Measurements from ENCODE around the gene MCF2L. TPM values are rescaled to one million over a fixed set of nuclear protein-coding genes. Genes with fewer than 3 reads are reported as not detected.

MCF2L gene
- total RNA-seq, 2 donors from 2014 or later: 28.6 to 33.1 TPM

DNA sequence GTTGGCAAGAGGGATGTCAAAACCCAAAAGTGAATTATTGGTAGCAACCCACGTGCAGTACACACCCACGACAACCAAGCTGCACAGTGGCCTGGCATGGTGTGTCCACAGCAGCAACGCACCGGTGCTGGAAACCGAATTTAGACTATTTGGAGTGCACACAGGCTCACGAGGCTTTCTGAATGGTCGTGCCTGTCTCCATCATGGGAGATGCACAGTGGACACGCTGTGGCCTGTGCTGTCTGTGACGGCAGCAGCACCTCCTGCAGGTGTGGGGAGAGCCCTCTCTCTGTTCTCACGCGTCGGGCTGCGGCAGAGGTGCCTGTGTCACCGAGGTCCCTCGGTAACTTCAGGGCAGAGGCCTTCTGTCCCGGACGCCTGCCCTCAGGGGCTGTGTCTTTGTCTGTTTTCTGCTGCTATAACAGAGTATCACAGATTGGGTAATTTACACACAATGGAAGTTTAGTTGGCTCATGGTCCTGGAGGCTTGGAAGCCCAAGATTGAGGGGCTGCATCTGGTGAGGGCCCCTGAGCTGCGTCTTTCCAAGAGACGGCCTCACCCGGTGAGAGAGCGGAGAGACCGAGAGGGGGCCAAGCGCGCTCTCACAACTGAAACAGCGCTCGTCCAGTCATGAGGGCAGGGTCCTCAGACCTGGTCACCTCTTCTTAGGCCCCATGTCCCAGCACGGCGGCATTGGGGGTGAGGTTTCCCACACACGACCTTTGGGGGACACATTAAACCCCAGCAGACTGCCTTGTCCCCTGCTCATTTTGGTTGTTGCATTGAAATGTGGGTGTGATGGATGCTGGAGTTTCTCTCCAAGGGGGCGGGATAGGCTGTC lies 9.1 kb upstream of the MCF2L start:
- peak; percentile 63 for DNase-seq (ENCODE audit: low spot score)
- intact Hi-C loops (cut with DNase I): no loop called here

DNA sequence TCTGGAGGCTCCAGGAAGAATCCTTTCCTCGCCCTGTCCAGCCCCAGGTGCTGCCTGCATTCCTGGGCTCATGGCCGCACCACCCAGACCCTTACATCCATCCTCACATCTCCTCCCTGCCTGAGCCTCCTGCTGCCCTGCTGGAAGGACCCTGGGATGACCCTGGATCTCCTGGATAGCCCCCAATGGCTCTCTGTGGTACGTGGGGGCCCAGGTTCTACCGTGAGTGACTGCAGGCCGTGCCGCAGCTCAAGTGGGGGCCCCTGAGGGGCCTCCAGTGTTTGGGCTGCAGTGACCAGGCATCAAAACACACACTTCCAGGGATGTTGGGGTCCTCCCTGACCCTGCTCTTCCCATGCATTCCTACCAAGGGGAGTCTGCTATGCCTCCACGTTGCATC lies 8.3 kb upstream of the MCF2L start:
- peak; percentile 35 for DNase-seq (ENCODE audit: low spot score)
- intact Hi-C loops (cut with DNase I): no loop called here

DNA sequence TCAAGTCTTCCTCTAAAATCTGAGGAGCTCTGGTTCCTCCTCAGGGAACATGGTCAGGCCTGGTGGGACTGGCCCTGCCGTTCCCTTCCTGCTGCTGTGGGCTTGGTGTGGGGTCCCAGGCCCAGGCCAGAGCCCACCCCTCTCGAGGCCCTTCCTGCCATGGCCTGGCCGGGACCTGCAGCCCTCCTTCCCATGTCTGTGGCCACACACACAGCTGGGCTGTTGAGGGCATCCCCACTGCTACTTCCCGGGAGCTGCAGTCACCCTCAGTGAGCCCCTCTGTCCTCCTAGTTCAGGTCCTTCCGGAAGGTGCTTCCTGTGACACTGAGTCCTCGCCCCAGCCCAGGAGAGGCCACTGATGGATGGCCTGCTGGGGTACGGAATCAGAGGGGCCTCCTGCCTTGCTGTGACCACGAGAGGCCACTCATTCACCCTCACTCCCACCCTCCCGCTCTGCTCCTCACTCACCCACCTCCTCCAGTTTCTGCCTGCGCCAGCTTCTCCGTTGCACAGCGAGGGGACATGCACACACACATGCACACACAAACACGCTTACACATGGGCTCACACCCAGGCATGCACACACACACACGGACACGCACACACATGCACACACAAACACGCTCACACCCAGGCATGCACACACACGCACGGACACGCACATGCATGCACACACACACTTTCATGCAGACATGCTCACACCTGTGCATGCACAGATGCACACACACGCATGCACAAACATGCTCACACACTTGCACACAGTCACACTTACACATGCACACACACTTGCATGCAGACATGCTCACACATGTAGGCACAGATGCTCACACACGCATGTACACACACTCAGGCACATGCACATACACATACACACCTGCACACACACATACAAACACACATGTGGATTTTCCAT lies 7.3 kb upstream of the MCF2L start:
- DNase-seq (ENCODE audit: low spot score): peak; percentile 74
- intact Hi-C loops (cut with DNase I): no loop called here

DNA sequence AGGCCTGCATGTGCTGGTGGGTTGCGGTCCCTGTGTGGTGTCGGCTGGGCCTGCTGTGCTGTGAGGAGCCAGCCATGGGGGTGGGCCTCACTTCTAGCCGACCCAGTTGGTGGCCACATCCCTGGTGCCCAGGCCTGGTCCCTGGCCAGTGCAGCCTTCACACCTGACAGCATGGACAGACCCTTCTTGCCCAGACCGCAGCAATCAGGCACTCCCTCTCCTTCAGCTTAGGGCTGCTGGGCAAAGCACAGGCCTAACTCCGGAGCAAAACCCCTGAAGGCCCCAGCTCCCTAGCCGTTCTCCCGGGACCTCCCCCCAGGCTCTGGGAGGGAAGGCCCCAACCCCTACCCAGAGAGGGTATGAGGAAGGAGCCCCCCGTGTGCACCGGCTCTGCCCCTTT lies 6.6 kb upstream of the MCF2L start:
- intact Hi-C loops (cut with DNase I): no loop called here
- peak; percentile 69 for DNase-seq (ENCODE audit: low spot score)

DNA sequence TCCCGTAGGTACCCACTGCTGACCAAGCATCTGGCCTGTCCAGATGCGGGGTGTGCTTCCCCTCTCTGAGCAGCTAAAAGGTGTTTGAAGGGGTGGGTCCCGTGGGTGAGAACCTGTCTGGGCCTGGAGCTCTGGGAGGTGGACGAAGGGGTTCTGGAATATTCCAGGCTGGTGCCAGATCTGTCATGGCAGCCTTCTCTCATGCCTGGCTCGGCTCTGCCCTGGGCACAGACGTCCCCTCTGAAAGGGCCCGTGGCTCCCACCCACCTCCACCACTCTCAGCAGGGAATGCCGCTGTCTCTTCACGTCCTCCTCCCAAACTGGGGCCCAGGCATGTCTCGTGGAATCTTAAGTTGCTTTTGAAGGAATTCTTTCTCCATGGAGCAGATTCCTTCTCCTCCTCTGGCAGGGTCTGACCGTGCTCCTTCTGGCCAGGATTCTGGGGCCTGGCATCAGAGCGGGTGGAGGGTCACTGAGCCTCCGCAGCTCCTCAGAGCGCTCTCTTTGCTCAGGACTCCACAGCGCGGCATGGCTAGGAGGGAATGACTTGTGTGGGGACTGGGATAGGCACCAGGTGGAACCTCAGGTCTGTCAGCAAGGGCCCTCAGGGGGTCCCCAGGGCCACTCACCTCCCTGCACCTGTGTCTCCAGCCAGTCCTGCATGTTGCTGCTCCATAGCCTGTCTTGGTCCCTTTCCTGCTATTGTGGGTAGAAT lies 5.9 kb upstream of the MCF2L start:
- peak; percentile 68 for DNase-seq (ENCODE audit: low spot score)
- intact Hi-C loops (cut with DNase I): no loop called here

DNA sequence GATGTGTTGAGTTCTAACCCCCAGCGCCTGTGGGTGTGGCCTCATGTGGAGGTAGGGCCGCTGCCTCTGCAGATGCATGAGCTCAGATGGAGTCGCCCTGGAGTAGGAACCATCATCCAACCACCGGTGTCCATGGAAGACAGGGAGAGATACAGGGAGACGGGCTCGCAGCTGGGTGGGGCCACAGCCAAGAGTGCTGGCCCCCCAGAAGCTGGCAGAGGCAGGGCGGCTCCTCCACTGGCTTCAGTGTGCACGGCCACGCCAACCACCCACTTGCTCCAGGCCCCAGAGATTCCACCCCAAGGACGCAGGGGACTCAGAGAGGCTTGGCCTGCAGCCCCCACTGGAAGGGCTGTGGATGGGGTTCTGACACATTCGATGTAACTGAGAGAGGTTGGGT lies 5.4 kb upstream of the MCF2L start:
- DNase-seq (ENCODE audit: low spot score): peak; percentile 62
- intact Hi-C loops (cut with DNase I): no loop called here

DNA sequence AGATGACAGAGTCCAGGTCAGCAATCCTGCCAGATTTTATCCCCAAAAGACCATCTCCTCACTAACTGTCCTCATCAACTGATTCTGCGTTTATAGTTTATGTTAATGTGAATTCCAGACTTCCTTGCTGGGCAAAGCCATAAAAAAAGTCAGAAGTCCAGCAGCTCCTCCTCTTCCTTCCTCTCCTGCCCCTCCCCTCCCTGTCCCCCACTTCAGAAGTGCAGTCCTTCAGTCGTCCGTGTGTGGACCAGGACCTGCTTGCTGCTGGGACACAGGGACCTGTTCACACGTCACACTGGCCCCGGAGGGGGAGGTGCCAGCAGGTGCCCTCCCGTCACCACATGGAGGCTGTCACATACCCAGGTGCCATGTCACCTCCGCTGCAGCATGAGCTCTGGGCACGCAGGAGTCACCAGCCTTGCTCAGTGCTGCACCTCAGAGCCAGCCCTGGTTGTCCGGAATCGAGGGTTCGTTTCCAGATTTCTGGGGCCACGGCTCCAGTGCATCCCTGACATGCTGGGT lies 4.0 kb upstream of the MCF2L start:
- intact Hi-C loops (cut with DNase I): no loop called here
- DNase-seq (ENCODE audit: low spot score): peak; percentile 73

DNA sequence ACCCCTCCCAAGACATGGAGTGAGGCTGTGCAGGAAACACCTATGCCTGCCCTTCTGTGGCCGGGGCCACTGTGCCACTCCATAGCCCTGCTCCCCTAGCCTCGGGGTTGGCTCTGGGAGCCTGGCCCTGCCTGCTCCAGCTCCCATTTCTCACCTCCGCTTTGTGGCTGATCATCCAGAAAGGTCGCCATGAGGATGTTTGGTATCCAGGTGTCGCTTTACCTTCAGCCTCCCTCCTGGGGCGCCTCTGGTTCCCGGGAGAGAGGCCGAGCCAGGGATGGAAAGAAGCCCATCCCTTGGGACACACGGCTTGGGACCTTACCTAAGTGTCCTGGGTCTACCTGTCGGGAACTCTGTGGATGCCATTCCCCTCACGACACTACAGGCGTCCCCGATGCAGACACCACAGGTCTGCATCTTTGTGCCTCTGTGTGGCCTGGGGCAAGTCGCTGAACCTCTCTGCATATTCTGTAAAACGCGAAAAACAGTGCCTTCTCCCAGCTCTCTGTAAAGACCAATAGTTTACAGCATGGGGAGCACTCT lies 3.4 kb upstream of the MCF2L start:
- peak; percentile 47 for DNase-seq (ENCODE audit: low spot score)
- intact Hi-C loops (cut with DNase I): no loop called here

DNA sequence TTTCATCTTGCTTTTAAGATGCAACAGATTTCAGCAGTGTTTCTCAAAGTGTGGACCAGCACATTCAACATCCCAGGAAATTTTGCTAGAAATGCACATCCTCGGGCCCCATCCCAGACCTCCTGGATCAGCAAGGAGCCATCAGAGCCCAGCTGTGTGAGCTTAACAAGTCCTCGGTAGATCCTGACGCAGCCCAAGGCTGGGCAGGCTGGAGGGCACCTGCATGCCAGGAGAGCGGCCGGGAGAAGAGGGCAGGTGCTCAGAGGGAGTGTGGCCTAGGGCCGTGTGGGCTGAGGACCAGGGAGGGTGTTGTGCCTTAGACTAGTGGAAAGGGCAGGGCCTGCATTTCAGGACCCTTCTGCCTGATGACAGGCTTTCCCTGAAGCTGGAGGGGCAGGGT lies 2.2 kb upstream of the MCF2L start:
- intact Hi-C loops (cut with DNase I): no loop called here
- DNase-seq (ENCODE audit: low spot score): peak; percentile 73

DNA sequence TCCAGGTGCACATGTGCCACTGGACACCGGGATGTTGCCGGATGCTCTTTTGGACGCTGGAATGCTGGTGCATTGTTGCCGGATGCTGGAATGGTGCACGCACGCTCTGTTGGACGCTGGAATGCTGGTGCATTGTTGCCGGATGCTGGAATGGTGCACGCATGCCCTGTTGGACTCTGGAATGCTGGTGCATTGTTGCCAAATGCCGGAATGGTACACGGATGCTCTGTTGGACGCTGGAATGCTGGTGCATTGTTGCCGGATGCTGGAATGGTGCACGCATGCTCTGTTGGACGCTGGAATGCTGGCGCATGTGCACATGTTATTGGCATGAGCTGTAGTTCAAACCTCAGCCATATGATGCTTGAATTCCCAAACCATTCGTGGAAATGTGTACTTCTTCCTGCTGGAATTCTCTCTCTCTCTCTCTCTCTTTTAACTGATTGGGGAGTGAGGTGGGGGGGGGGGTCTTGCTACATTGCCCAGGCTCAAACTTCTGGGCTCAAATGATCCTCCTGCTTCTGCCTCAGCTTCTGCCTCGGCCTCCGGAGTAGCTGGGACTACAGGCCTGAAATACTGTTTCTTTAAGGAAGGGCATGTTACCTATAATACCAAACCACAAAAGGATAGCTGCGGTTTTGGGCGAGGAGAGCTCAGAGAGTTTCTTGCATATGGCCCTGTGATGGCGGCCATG lies 1.2 kb upstream of the MCF2L start:
- DNase-seq (ENCODE audit: low spot score): peak; percentile 51
- intact Hi-C loops (cut with DNase I): no loop called here

DNA sequence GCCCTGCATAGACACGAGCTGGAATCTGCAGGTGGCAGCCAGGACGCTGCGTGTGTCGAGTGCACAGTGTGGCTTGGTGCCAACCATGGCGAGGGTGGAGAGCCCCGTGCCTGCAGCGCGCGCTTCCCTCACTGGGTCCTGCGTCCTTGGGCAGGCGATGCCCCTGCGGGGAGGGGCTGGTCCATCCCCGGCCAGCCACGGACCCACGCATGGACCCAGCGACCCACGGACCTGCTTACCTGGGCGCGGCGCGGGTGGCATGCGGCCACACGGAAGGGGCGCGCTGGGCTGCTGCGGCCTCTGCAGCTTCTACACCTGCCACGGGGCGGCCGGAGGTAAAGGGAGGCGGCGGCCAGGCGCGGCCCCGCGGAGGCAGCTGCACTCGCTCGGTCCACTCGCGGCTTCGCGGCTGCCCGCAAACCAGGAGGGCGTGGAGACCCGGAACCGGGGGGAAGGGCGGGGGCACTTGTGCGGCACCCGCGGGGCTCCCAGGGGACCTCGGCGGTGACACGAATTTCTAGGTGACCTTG lies 569 bp upstream of the MCF2L start:
- DNase-seq (ENCODE audit: low spot score): peak; percentile 82
- intact Hi-C loops (cut with DNase I): no loop called here

DNA sequence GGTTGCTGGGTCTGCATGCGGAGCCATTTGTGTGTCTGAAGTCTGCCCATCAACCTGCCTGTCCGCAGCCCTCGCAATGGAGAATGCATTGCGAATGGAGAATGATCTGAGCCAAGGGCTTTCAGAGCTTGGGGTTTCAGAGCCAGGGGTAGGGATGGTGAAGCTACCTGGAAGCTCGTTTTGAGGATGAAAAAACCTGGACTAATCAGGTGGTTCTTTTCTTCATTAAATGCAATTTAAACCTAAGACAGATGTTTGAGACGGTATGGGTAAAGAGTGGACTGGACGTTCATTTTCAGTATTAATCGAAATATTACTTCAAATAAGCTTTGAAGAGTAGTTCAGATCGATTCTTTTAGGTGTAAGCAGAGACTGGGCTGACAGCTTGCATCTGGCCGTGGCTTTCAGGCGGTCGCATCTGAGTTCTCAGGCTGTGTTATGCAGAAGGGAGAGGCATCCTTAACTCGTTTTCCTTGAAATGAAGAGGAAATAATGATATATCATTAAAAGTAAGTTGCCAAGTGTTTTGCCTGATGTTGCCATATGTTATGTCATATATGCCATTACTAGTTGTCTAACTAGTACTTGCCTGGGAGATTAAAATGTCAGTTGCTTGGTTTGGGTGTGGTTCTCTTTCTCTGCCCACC lies 801 bp downstream of the MCF2L start:
- DNase-seq (ENCODE audit: low spot score): no peak
- intact Hi-C loops (cut with DNase I): no loop called here

DNA sequence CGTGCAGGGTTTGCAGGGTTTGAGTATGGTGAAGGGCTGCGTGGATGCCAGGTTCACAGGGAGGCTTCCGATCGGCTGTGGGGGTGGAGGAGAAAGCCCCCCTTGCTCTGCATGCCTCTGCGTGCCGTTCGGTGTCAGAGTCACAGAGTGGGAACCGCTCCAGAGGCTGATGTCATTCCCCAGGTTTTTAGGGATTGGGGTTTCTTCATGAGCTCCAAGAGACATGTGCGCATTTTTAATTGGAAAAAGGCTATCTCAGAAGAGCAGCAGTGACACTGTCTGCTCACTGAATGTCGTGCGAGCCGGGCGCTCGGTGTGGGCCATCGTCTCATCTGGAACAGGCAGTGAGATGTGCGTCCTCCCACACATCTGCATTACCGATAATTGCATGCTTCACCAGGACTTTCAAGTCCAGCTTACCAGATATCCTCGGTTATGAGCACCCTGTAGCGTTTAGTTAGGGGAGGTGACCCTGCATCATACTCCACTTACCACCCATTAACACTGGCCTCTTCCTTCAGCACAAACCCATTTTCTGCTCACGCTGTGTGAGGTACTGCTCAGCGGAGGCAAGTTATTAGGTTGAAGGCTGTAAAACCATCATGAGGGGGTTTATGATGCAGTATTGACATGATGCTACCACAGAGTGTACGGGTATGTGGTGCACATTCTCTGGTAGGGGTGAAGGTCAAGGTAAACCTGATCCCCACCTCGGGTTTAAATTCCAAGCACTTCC lies 1.7 kb downstream of the MCF2L start:
- intact Hi-C loops (cut with DNase I): no loop called here
- peak; percentile 40 for DNase-seq (ENCODE audit: low spot score)

DNA sequence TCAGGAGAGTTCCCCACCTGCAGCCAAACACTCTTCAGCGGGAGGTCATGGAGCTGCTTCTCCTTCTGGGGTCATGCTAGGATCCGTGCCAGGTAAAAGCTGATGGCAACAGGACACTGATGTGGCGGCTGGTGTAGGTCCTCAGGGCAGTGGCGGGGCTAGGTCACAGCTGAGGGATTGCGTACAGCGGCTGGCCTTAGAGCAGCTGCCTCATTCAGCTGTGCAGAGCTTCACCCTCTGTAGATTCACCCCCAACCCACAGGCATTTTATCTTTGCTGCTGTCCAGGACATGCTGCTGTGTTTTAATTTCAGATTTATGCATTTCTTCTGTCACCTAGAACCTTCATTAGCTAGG lies 2.3 kb downstream of the MCF2L start:
- peak; percentile 67 for DNase-seq (ENCODE audit: low spot score)
- intact Hi-C loops (cut with DNase I): no loop called here

DNA sequence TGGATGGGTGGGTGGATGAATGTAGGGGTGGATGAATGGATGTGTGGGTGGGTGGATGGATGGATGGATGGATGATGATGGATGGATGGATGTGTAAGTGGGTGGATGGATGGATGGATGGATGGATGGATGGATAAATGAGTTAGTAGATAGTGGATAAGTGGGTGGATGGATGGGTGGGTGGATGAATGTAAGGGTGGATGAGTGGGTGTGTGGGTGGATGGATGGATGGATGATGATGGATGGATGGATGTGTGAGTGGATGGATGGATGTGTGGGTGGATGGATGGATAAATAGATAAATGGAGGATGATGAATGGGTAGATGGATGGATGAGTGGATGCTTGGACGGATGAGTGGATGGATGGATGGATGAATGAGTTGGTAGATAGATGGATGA lies 3.2 kb downstream of the MCF2L start:
- intact Hi-C loops (cut with DNase I): no loop called here
- no peak for DNase-seq (ENCODE audit: low spot score)

DNA sequence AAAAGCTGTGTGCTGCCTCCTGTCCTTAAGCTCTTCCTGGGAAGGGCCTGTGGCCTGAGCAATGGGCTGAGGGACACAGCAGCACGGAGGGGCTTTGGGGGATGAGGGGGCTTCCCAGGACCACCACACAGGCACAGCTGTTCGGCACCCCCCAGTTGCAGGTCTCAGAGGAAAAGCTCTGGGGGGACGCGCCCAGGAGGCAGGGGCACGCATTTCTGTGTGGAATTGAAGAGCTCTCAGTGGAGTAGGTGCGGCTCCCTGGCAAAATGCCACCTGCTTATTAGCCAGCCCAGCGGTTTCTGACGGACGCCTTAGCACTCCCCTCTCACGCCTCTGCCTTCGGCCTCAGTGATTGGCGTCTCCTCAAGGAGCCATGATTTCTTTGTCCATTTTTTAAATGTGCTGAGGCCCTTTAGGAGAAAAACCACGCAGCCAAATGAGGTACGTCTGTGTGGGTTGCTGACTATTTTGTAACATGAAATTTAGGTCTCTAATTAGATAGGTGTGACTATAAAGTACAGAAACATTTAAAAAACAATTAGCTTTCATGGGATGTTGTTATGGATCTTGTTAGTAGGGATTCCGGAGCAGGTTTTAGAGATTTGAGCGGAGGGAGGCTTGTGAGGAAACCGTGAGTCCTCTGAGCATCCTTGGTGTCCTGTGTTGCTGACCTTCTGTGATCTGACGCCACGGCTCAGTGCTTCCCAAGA lies 4.0 kb downstream of the MCF2L start:
- intact Hi-C loops (cut with DNase I): no loop called here
- DNase-seq (ENCODE audit: low spot score): peak; percentile 58

DNA sequence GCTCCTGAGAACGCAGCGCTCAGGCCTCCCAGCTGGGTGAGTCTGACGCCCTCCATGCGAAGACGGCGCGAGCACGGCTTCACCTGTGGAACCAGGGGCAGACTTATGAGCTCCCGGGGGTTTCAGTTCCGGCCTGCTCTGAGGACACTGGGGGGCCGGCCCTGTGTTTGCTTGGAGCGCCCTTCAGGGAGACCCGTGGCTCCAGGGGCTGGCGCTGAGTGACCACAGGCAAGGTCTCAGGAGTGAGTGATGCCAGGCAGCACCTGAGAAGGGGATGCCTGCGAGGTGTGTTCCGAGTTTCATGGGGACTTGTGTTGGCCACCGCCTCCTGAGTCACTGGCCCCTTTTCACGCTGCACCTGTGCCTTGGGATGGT lies 4.5 kb downstream of the MCF2L start:
- intact Hi-C loops (cut with DNase I): no loop called here
- peak; percentile 69 for DNase-seq (ENCODE audit: low spot score)

All from posterior vena cava (tissue), 2 donors.